CD4-positive, alpha-beta memory T cell (primary cell): Measurements from ENCODE around the gene TGFB2. TPM values are rescaled to one million over a fixed set of nuclear protein-coding genes. Genes with fewer than 3 reads are reported as not detected.

Experiments used
- CTCF ChIA-PET: fragments of 350-600 bp; sonication (Branson Sonifier 250); formaldehyde crosslinking; loops from one replicate; lab custom pipeline; 2021; ENCODE audit warnings: inconsistent platforms; ENCODE audit not compliant: partially characterized antibody; lab: Charles Lee
- POLR2A ChIA-PET: fragments of 350-600 bp; sonication (Branson Sonifier 250); formaldehyde crosslinking; loops from one replicate; lab custom pipeline; 2021; ENCODE audit not compliant: partially characterized antibody; lab: Charles Lee
- DNase-seq, 5 donors: peaks; one replicate each; pipeline versions ENCODE4 v3.0.0 to v3.0.0-alpha.2; 2020 to 2022; ENCODE audit warnings: mixed read lengths in 1 of 5
- H3K27ac ChIP-seq: one replicate; pipeline ENCODE4 v1.7.0; 2013; ENCODE audit warnings: low read depth, low read length
- H3K27me3 ChIP-seq: 2 replicates; pipeline ENCODE4 v1.7.0; 2013; ENCODE audit warnings: mild to moderate bottlenecking, low read length, moderate library complexity; ENCODE audit not compliant: insufficient read depth
- H3K36me3 ChIP-seq: 2 replicates; pipeline ENCODE4 v1.7.0; 2013; ENCODE audit warnings: mild to moderate bottlenecking, low read length, moderate library complexity; ENCODE audit not compliant: insufficient read depth
- H3K4me1 ChIP-seq: 2 replicates; pipeline ENCODE4 v1.7.0; 2013; ENCODE audit warnings: mild to moderate bottlenecking, low read length, moderate library complexity; ENCODE audit not compliant: insufficient read depth
- H3K4me3 ChIP-seq, 2 donors: one replicate each; pipeline ENCODE4 v1.7.0; 2013; ENCODE audit warnings: low read length in 2 of 2, mild to moderate bottlenecking in 1 of 2
- H3K9me3 ChIP-seq, 2 donors: one replicate each; pipeline ENCODE4 v1.7.0; 2013; ENCODE audit warnings: low read length in 2 of 2, control low read depth in 1 of 2; ENCODE audit not compliant: control insufficient read depth in 1 of 2
- H3K27ac Mint-ChIP-seq, 7 donors: one replicate each; pipeline ENCODE4 v1.8.0; 2020 to 2021; ENCODE audit warnings: mixed read lengths in 7 of 7, mild to moderate bottlenecking in 6 of 7, inconsistent platforms in 3 of 7, moderate library complexity in 3 of 7
- H3K27me3 Mint-ChIP-seq, 2 donors: one replicate each; pipeline ENCODE4 v1.8.0; 2020 to 2021; ENCODE audit warnings: mixed read lengths in 2 of 2
- H3K36me3 Mint-ChIP-seq, 2 donors: one replicate each; pipeline ENCODE4 v1.8.0; 2020 to 2021; ENCODE audit warnings: mixed read lengths in 2 of 2, inconsistent platforms in 1 of 2, mild to moderate bottlenecking in 1 of 2
- H3K4me1 Mint-ChIP-seq, 4 donors: one replicate each; pipeline ENCODE4 v1.8.0; 2020 to 2021; ENCODE audit warnings: mixed read lengths in 4 of 4, mild to moderate bottlenecking in 1 of 4
- H3K4me3 Mint-ChIP-seq, 8 donors: one replicate each; pipeline ENCODE4 v1.8.0; 2020 to 2021; ENCODE audit warnings: mixed read lengths in 8 of 8, mild to moderate bottlenecking in 7 of 8, moderate library complexity in 6 of 8, inconsistent platforms in 3 of 8
- H3K9me3 Mint-ChIP-seq, 8 donors: one replicate each; pipeline ENCODE4 v1.8.0; 2020 to 2021; ENCODE audit warnings: mixed read lengths in 8 of 8, mild to moderate bottlenecking in 5 of 8, inconsistent platforms in 3 of 8, moderate library complexity in 1 of 8
- intact Hi-C: fragments of 100-400 bp; cut with micrococcal nuclease; formaldehyde crosslinking; loops from one replicate; pipeline ENCODE4 v1.15.1; 2023
- polyA plus RNA-seq, 2 donors: library from polyadenylated mRNA; unstranded; fragments of 300-500 nt; fragmentation: Illumina TruSeq; gene quantifications; one replicate each; pipeline ENCODE4 v1.2.3, GENCODE V29; 2021
- total RNA-seq, 2 experiments: library from RNA; stranded (reverse); gene quantifications; one replicate each; pipeline ENCODE4 v1.2.3, GENCODE V29; 2021

TGFB2 gene
- total and polyA plus RNA-seq, 4 experiments from 2014 or later, result not detected

DNA sequence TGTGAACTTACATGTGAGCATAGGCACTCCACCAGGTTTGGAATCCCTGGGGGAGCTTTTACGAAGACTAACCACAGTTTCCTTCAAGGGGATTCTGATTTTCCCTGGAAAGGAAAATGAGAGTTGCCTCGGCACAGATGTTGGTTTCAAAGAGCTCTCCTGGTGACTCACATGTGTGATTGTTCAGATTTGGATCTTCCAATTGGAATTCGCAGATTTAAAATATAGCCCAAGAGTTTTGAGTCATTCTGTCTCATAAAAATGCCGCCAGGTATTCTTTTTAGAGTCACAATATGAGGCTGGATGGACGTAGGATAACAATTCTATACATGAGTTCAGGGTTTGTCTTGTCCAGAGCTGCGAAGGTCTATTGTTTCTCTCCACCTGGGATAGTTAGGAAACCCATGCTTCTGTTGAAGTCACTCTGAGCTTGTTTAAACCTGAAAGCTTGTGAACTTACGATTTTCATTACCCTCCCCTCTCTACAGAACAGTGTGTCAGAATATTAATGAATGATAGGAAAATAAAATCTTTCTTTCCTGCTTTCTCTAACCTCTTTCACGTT is 64.9 kb downstream of the TGFB2 start:
- H3K4me3 Mint-ChIP-seq, result no peak overlapping the region
- H3K4me1 ChIP-seq, result no peaks in the 10 kb centered on the region
- intact Hi-C loops, result no loop called here
- peaks cover 0 to 4% (median 0%) of the 10 kb centered on the region in 8 donors for H3K9me3 Mint-ChIP-seq
- peaks cover 0 to 3% of the 10 kb centered on the region in 2 donors for H3K27me3 Mint-ChIP-seq
- no peak for DNase-seq
- H3K4me3 ChIP-seq, result no peak overlapping the region
- POLR2A ChIA-PET, result no interaction called here
- H3K36me3 Mint-ChIP-seq, result no peaks in the 10 kb centered on the region
- no peaks in the 10 kb centered on the region for H3K4me1 Mint-ChIP-seq
- CTCF ChIA-PET, result no interaction called here
- no peak overlapping the region for H3K27ac ChIP-seq
- no peak overlapping the region for H3K27ac Mint-ChIP-seq
- no peaks in the 10 kb centered on the region for H3K9me3 ChIP-seq
- H3K36me3 ChIP-seq, result no peaks in the 10 kb centered on the region
- no peaks in the 10 kb centered on the region for H3K27me3 ChIP-seq

DNA sequence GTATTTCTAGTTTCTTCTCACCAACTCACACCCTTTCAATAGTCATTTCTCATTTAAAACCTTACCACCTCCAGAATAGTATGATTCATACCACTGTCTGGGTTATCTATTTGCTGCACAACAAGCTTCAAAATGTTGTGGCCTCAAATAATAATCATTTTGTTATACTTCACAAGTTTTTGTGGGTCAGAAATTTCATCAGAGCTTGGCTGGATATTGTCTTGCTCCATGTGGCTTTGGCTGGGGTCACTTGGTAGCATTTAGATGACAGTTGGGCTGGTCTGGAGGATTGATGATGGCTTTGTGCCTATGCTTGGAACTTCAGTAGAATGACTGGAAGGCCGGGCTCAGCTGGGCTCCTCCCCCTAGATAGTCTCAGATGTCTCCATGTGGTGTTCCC is 66.0 kb downstream of the TGFB2 start:
- H3K4me1 Mint-ChIP-seq, result no peaks in the 10 kb centered on the region
- H3K27me3 Mint-ChIP-seq, result peaks cover 0 to 3% of the 10 kb centered on the region in 2 donors
- Histone ChIP-seq H3K4me3 (no peak overlapping the region), H3K27ac (no peak overlapping the region), H3K4me1 (no peaks in the 10 kb centered on the region), H3K9me3 (no peaks in the 10 kb centered on the region), H3K36me3 (no peaks in the 10 kb centered on the region), H3K27me3 (no peaks in the 10 kb centered on the region)
- no peak overlapping the region for H3K27ac Mint-ChIP-seq
- H3K4me3 Mint-ChIP-seq, result no peak overlapping the region
- intact Hi-C loops, result no loop called here
- CTCF ChIA-PET, result no interaction called here
- H3K9me3 Mint-ChIP-seq, result peaks cover 0 to 4% (median 0%) of the 10 kb centered on the region in 8 donors
- DNase-seq, result no peak
- POLR2A ChIA-PET, result no interaction called here
- H3K36me3 Mint-ChIP-seq, result no peaks in the 10 kb centered on the region

DNA sequence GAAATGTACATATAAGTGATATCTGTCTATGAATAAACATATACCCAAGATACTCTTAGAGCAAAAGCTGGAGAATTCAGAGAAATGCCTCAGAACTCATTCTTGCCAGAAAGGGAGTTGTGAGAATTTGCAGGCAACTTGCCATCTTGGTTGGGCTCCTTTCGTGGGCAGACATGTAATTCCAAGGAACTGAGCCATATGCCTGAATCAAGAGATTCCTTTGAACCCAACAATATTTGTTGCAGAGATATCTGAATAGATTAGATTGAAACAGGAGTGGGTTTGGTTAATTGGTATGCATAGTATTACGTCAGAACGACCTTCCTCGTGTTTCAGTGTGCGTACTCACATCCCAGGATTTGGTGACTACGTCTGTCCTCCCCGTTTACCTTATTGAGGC is 67.0 kb downstream of the TGFB2 start:
- Mint-ChIP-seq H3K27ac (no peak overlapping the region), H3K36me3 (no peaks in the 10 kb centered on the region), H3K27me3 (peaks cover 0 to 3% of the 10 kb centered on the region in 2 donors), H3K4me1 (no peaks in the 10 kb centered on the region), H3K9me3 (peaks cover 0 to 5% (median 4%) of the 10 kb centered on the region in 8 donors), H3K4me3 (no peak overlapping the region)
- H3K9me3 ChIP-seq, result no peaks in the 10 kb centered on the region
- no peaks in the 10 kb centered on the region for H3K27me3 ChIP-seq
- no peak overlapping the region for H3K4me3 ChIP-seq
- H3K36me3 ChIP-seq, result no peaks in the 10 kb centered on the region
- intact Hi-C loops, result no loop called here
- ChIA-PET CTCF (no interaction called here), POLR2A (no interaction called here)
- H3K4me1 ChIP-seq, result no peaks in the 10 kb centered on the region
- no peak for DNase-seq
- H3K27ac ChIP-seq, result no peak overlapping the region

DNA sequence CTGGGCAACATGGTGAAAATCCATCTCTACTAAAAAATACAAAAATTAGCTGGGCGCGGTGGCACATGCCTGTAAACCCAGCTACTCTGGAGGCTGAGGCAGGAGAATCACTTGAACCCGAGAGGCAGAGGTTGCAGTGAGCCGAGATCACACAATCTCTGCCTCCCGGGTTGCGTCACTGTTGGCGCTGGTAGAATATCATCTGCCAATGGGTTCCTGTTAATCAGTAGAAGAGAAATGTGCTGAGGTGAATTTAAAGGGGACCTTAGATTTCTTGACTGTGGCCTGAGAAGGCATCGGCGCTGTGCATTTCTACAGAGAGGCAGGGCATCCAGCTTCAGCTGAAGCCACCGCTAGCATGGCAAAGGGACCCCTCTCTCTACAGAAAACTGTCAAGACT is 68.0 kb downstream of the TGFB2 start:
- Histone ChIP-seq H3K27ac (no peak overlapping the region), H3K4me3 (no peak overlapping the region), H3K36me3 (no peaks in the 10 kb centered on the region), H3K4me1 (no peaks in the 10 kb centered on the region), H3K9me3 (no peaks in the 10 kb centered on the region), H3K27me3 (no peaks in the 10 kb centered on the region)
- peaks cover 0 to 7% (median 4%) of the 10 kb centered on the region in 8 donors for H3K9me3 Mint-ChIP-seq
- H3K27me3 Mint-ChIP-seq, result peaks cover 0 to 3% of the 10 kb centered on the region in 2 donors
- intact Hi-C loops, result no loop called here
- H3K36me3 Mint-ChIP-seq, result no peaks in the 10 kb centered on the region
- no peak overlapping the region for H3K4me3 Mint-ChIP-seq
- ChIA-PET POLR2A (no interaction called here), CTCF (no interaction called here)
- no peak overlapping the region for H3K27ac Mint-ChIP-seq
- no peaks in the 10 kb centered on the region for H3K4me1 Mint-ChIP-seq
- DNase-seq, result no peak

DNA sequence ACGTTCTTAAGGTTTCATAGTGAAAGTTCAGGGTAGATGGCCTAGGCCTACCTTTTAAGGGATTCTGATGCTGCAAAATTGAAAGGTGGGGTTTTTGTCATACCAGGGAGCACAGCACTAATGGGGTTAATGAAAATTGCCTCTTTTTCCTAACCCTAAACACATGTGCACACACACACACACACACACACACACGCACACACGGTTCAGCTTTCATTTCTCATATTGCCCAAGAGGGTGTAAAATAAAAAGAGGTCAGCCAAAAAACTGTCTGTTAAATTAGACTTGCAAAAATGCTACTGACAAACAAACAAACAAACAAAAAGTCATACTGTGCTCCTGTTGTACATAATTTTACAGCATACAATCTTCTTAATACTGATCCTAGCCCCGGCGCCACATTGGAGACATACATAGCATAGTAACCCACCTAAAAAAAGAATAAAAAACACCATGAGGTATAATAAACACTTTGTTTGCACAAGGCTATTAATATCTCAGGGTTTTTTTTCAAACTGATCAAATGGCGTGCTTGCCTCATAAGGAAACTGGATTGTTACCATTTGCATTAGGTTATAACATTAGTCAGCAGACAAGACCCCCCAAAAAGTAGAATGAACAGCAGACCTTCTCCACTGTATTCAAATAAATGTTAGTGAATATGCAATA is 69.1 kb downstream of the TGFB2 start:
- Mint-ChIP-seq H3K4me3 (no peak overlapping the region), H3K36me3 (no peaks in the 10 kb centered on the region), H3K9me3 (peaks cover 0 to 9% (median 5%) of the 10 kb centered on the region in 8 donors), H3K27ac (no peak overlapping the region), H3K4me1 (no peaks in the 10 kb centered on the region), H3K27me3 (peaks cover 0 to 3% of the 10 kb centered on the region in 2 donors)
- Histone ChIP-seq H3K36me3 (no peaks in the 10 kb centered on the region), H3K27ac (no peak overlapping the region), H3K4me1 (no peaks in the 10 kb centered on the region), H3K9me3 (no peaks in the 10 kb centered on the region), H3K27me3 (no peaks in the 10 kb centered on the region), H3K4me3 (no peak overlapping the region)
- intact Hi-C loops, result no loop called here
- CTCF ChIA-PET, result no interaction called here
- no peak for DNase-seq
- POLR2A ChIA-PET, result no interaction called here

DNA sequence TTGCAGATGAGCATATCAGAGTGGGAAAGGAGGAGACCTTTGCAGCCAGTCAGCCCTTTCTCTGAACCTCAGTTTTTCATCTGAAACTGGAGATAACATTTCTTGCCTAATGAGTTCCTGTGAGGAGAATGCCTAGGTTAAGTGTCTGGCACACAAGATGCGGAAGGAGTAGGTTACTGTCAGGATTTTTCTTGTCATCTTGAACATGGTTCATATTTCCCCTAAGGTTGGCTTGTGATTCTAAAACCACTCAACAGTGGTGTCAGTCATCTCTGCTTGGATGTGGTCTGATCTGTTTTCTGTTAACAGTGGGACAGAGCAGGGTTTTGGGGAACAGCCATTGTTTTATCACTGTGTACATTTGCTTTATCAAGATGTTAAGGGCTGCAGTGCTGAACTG is 70.6 kb downstream of the TGFB2 start:
- Mint-ChIP-seq H3K27me3 (no peaks in the 10 kb centered on the region), H3K4me1 (no peaks in the 10 kb centered on the region), H3K27ac (no peak overlapping the region), H3K9me3 (peaks cover 0 to 11% (median 5%) of the 10 kb centered on the region in 8 donors), H3K36me3 (no peaks in the 10 kb centered on the region), H3K4me3 (no peak overlapping the region)
- H3K4me1 ChIP-seq, result no peaks in the 10 kb centered on the region
- H3K9me3 ChIP-seq, result no peaks in the 10 kb centered on the region
- CTCF ChIA-PET, result no interaction called here
- DNase-seq, result no peak
- H3K27me3 ChIP-seq, result no peaks in the 10 kb centered on the region
- no peaks in the 10 kb centered on the region for H3K36me3 ChIP-seq
- no peak overlapping the region for H3K4me3 ChIP-seq
- POLR2A ChIA-PET, result no interaction called here
- intact Hi-C loops, result no loop called here
- H3K27ac ChIP-seq, result no peak overlapping the region

DNA sequence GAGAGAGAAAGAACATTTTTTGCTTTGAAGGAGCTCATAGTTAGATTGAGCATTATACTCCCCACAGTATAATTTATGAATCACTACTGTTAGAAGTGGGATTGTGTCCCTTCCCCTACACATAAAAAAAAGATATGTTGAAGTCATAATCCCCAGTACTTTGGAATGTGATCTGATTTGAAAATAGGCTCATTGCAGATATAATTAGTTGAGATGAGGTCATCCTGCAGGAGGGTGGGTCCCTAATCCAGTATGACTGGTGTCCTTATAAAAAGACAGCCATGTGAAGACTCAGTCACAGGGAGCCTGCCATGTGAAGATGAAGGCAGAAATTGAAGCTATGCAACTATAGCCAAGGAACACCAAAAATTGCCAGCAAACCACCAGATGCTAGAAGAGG is 76.4 kb downstream of the TGFB2 start:
- no peak overlapping the region for H3K4me3 ChIP-seq
- CTCF ChIA-PET, result no interaction called here
- no peaks in the 10 kb centered on the region for H3K9me3 ChIP-seq
- no peaks in the 10 kb centered on the region for H3K27me3 ChIP-seq
- POLR2A ChIA-PET, result no interaction called here
- intact Hi-C loops, result no loop called here
- H3K36me3 ChIP-seq, result no peaks in the 10 kb centered on the region
- Mint-ChIP-seq H3K4me3 (no peak overlapping the region), H3K27me3 (peaks cover 0 to 9% of the 10 kb centered on the region in 2 donors), H3K9me3 (peaks cover 0 to 11% (median 6%) of the 10 kb centered on the region in 8 donors), H3K27ac (no peak overlapping the region), H3K36me3 (no peaks in the 10 kb centered on the region), H3K4me1 (no peaks in the 10 kb centered on the region)
- no peak overlapping the region for H3K27ac ChIP-seq
- H3K4me1 ChIP-seq, result no peaks in the 10 kb centered on the region
- DNase-seq, result no peak
